GM12891 (cell line): ENCODE measurements around the gene ADAMTS5.

ENCODE experiments used
- POLR2A ChIP-seq: IDR thresholded peaks from 2 replicates; pipeline ENCODE4 v1.6.1; 2011; ENCODE audit warnings: low read depth, low read length, control low read depth
- SPI1 ChIP-seq: IDR thresholded peaks from 2 replicates; pipeline ENCODE4 v1.6.1; 2011; ENCODE audit warnings: low read depth, low read length, control low read depth

GRCh38 chr21:26972192-26972591 lies 5.3 kb upstream of the ADAMTS5 start:
- TF ChIP-seq POLR2A (no peak), SPI1 (no peak)
